Measurements from ENCODE around the gene SOBP.
A peak's percentile ranks its signal among the peaks of the same experiment; 100 is the strongest.

SOBP gene

GRCh38 chr6:107695061-107695720, 205.3 kb downstream of the SOBP start:
- DNase-seq: no peak

GRCh38 chr6:107697682-107698081, 207.8 kb downstream of the SOBP start:
- DNase-seq: no peak

GRCh38 chr6:107698146-107698545, 208.2 kb downstream of the SOBP start:
- DNase-seq: no peak

- DNase-seq: no peak
Measured at GRCh38 chr6:107699254-107699653, 209.3 kb downstream of the SOBP start.

GRCh38 chr6:107699697-107700325, 209.9 kb downstream of the SOBP start:
- DNase-seq: no peak

- DNase-seq: no peak
Measured at GRCh38 chr6:107703606-107704005, 213.7 kb downstream of the SOBP start.

GRCh38 chr6:107704347-107705013, 214.6 kb downstream of the SOBP start:
- DNase-seq: peak in 2 of 5 experiments; percentile 3 to 17

- DNase-seq: no peak
Measured at GRCh38 chr6:107706516-107707115, 216.7 kb downstream of the SOBP start.

- no peak for DNase-seq
Measured at GRCh38 chr6:107707346-107708275, 217.7 kb downstream of the SOBP start.

GRCh38 chr6:107708435-107708834, 218.5 kb downstream of the SOBP start:
- DNase-seq: no peak

- no peak for DNase-seq
Measured at GRCh38 chr6:107709341-107709740, 219.4 kb downstream of the SOBP start.
